PC-3 (cell line): ENCODE data around the gene SSTR3. TPM values are rescaled to one million over a fixed set of nuclear protein-coding genes. Genes with fewer than 3 reads are reported as not detected.

Experiments used
- ATAC-seq: fragments of 200-7000 bp; cut with Tn5 transposase; 2 replicates; pipeline ENCODE4 v1.9.1; 2020; ENCODE audit warnings: mild to moderate bottlenecking, moderate library complexity
- BruUV-seq: library from RNA; stranded (reverse); fragments of 400-500 nt; replicated peaks from 2 replicates; lab custom pipeline; 2021; lab: Mats Ljungman, UMichigan
- CTCF ChIA-PET: fragments of 300-600 bp; sonication (Branson Sonifier 250); formaldehyde crosslinking; loops from one replicate; lab custom pipeline; 2022; ENCODE audit warnings: antibody characterized with exemption; lab: Charles Lee
- POLR2A ChIA-PET: fragments of 300-600 bp; sonication (Branson Sonifier 250); formaldehyde crosslinking; loops from one replicate; lab custom pipeline; 2022; ENCODE audit warnings: antibody characterized with exemption; ENCODE audit not compliant: unreplicated experiment; lab: Charles Lee
- DNase-seq: peaks from one replicate; pipeline ENCODE4 v3.0.0-alpha.2; 2015
- H2AFZ ChIP-seq: fragments of 300-600 bp; sonication (generic); 2 replicates; pipeline ENCODE4 v1.6.0; 2016; ENCODE audit warnings: antibody characterized with exemption, low read length
- H3F3A ChIP-seq: fragments of 300-600 bp; sonication (generic); one replicate; pipeline ENCODE4 v1.6.0; 2017; ENCODE audit warnings: antibody characterized with exemption, low read length, control low read depth, mild to moderate bottlenecking; ENCODE audit not compliant: unreplicated experiment
- H3K27ac ChIP-seq: fragments of 300-600 bp; sonication (generic); 2 replicates; pipeline ENCODE4 v1.5.1; 2016; ENCODE audit warnings: mild to moderate bottlenecking, low read length
- H3K27me3 ChIP-seq: fragments of 300-600 bp; sonication (generic); 2 replicates; pipeline ENCODE4 v1.6.1; 2016; ENCODE audit warnings: low read length, mixed read lengths
- H3K36me3 ChIP-seq: fragments of 300-600 bp; sonication (generic); 2 replicates; pipeline ENCODE4 v1.6.1; 2016; ENCODE audit warnings: low read depth, mixed run types, low read length, mixed read lengths
- H3K4me1 ChIP-seq: fragments of 300-600 bp; sonication (generic); 2 replicates; pipeline ENCODE4 v1.5.1; 2016; ENCODE audit warnings: low read length; ENCODE audit not compliant: insufficient read depth
- H3K4me2 ChIP-seq: fragments of 300-600 bp; sonication (generic); 2 replicates; pipeline ENCODE4 v1.6.0; 2016; ENCODE audit warnings: low read length
- H3K4me3 ChIP-seq: fragments of 300-600 bp; sonication (generic); 2 replicates; pipeline ENCODE4 v1.5.1; 2016; ENCODE audit warnings: mild to moderate bottlenecking, low read length, mixed read lengths
- H3K79me2 ChIP-seq: fragments of 300-600 bp; sonication (generic); 2 replicates; pipeline ENCODE4 v1.6.1; 2017; ENCODE audit warnings: low read length, mixed read lengths
- H3K9ac ChIP-seq: fragments of 300-600 bp; sonication (generic); 2 replicates; pipeline ENCODE4 v1.6.0; 2016; ENCODE audit warnings: mild to moderate bottlenecking, low read length
- H3K9me2 ChIP-seq: fragments of 300-600 bp; sonication (generic); replicated peaks from 2 replicates; pipeline ENCODE4 v1.6.1; 2016; ENCODE audit warnings: mixed run types, low read length, mixed read lengths
- H3K9me3 ChIP-seq: fragments of 300-600 bp; sonication (generic); 2 replicates; pipeline ENCODE4 v1.6.1; 2016; ENCODE audit warnings: low read length, mixed read lengths
- H4K20me1 ChIP-seq: fragments of 300-600 bp; sonication (generic); 2 replicates; pipeline ENCODE4 v1.6.1; 2016; ENCODE audit warnings: low read length, mixed read lengths
- CTCF ChIP-seq: fragments of 300-600 bp; sonication (generic); conservative IDR thresholded peaks from 2 replicates; pipeline ENCODE4 v1.5.1; 2017; ENCODE audit warnings: antibody characterized with exemption, low read depth, mild to moderate bottlenecking, low read length
- EZH2 ChIP-seq: fragments of 300-600 bp; sonication (generic); IDR thresholded peaks from one replicate; pipeline ENCODE4 v1.6.1; 2017; ENCODE audit warnings: antibody characterized with exemption, mild to moderate bottlenecking, low read length; ENCODE audit not compliant: unreplicated experiment
- EZH2phosphoT487 ChIP-seq: fragments of 300-600 bp; sonication (generic); IDR thresholded peaks from 2 replicates; pipeline ENCODE4 v1.6.1; 2018; ENCODE audit warnings: mild to moderate bottlenecking, antibody characterized with exemption, low read length, borderline replicate concordance
- intact Hi-C: fragments of 100-400 bp; cut with micrococcal nuclease; formaldehyde crosslinking; loops from 2 replicates; pipeline ENCODE4 v1.9.0; 2023
- total RNA-seq: library from RNA; depleted of rRNA; stranded (reverse); fragments of >200 nt; gene quantifications from 2 replicates; pipeline ENCODE4 v1.2.3, GENCODE V29; 2014

SSTR3 gene
- total RNA-seq, 1 experiment from 2014 or later, result 0.55 TPM

- no peaks in the 10 kb centered on the region for H3K79me2 ChIP-seq
- no peak overlapping the region for H3K4me3 ChIP-seq
- CTCF ChIA-PET, result no interaction called here
- no peaks in the 10 kb centered on the region for H3K27me3 ChIP-seq
- DNase-seq (no peak), ATAC-seq (no peak)
- no peaks in the 10 kb centered on the region for H3K36me3 ChIP-seq
- POLR2A ChIA-PET, result no interaction called here
- H3K4me2 ChIP-seq, result no peak overlapping the region
- no peak overlapping the region for H2AFZ ChIP-seq
- no peaks in the 10 kb centered on the region for H4K20me1 ChIP-seq
- no peaks in the 10 kb centered on the region for H3F3A ChIP-seq
- intact Hi-C loops, result loop anchor here (1.0 kb wide), 1 partner anchor 33 kb away; no protein-coding TSS in a partner anchor
- H3K27ac ChIP-seq, result no peak overlapping the region
- no TSS peak for BruUV-seq
- no peaks in the 10 kb centered on the region for H3K9me2 ChIP-seq
- no peak for TF ChIP-seq EZH2
- no peak for TF ChIP-seq CTCF
- H3K9me3 ChIP-seq, result no peaks in the 10 kb centered on the region
- H3K9ac ChIP-seq, result no peak overlapping the region
- peaks cover 11% of the 10 kb centered on the region for H3K4me1 ChIP-seq
Measured at GRCh38 chr22:37165940-37166674, 46.2 kb downstream of the SSTR3 start.

- POLR2A ChIA-PET, result no interaction called here
Measured at GRCh38 chr22:37165066-37165465, 47.2 kb downstream of the SSTR3 start.

More at GRCh38 chr22:37165066-37165465, 47.2 kb downstream of the SSTR3 start:
- ATAC-seq, result no peak
- no peaks in the 10 kb centered on the region for H3K79me2 ChIP-seq
- H3K4me3 ChIP-seq, result no peak overlapping the region
- H3K36me3 ChIP-seq, result no peaks in the 10 kb centered on the region
- intact Hi-C loops, result no loop called here
- H3K4me1 ChIP-seq, result peaks cover 11% of the 10 kb centered on the region
- no peaks in the 10 kb centered on the region for H3K9me3 ChIP-seq
- no TSS peak for BruUV-seq
- H3K9ac ChIP-seq, result no peak overlapping the region
- H3K4me2 ChIP-seq, result no peak overlapping the region
- no peaks in the 10 kb centered on the region for H4K20me1 ChIP-seq
- no peak overlapping the region for H3K27ac ChIP-seq
- TF ChIP-seq CTCF, result no peak
- no peak for TF ChIP-seq EZH2
- TF ChIP-seq EZH2phosphoT487, result no peak
- DNase-seq, result no peak
- CTCF ChIA-PET, result interaction anchor here (0.7 kb wide), 1 partner anchor 34 kb away, joined by 3 read pairs; no protein-coding TSS in a partner anchor
- H2AFZ ChIP-seq, result no peak overlapping the region
- H3K9me2 ChIP-seq, result no peaks in the 10 kb centered on the region
- H3F3A ChIP-seq, result no peaks in the 10 kb centered on the region
- H3K27me3 ChIP-seq, result no peaks in the 10 kb centered on the region
